GM19467 (cell line): ENCODE data around the gene KLHDC4.
"Not testable (repeated sequence)": the region's sequence is repeated elsewhere in the genome, so short reads cannot be mapped to it uniquely, and the experiment has no call there.

Experiments
- ATAC-seq: cut with Tn5 transposase; IDR thresholded peaks from one replicate; pipeline ENCODE4 v1.9.1; 2021; ENCODE audit warnings: mild to moderate bottlenecking, moderate library complexity; ENCODE audit not compliant: unreplicated experiment

Gene KLHDC4

DNA sequence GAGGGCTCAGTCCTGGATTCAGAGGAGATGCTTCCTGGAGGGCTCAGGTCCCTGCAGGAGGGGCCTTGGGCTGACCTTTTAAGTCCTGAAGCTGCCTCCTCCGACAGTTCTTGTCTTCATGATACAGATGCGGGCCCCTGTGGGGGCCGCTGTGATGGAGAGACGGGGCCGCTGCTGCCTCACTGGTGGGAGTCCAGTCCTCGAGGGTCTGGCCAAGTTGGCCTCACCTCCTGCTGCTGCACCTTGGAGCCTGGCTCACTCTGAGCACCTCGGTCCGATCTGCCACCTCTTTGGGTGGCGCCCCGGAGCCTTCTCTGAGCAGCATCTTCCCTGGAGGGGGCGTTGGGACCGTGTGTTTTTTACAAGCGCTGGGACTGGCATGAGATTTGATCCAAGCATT, 79.1 kb downstream of the KLHDC4 start:
- no peak for ATAC-seq

DNA sequence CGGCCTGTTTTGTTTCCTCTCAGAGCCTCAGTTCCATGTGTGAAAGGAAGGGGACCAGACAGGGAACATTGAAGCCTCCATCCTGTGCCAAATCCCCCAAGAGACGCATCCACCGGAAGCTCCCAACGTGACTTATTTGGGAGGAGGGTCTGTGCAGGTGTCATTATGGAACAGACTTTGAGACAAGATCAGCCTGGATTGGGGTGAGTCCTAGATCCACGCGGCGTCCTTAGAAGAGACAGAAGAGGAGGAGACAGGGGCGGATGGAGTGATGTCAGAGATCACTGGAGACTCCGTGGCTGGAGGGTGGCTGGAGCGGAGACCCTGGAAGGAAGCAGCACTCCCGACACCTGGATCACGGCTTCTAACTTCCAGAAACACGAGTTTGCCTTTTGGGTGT, 80.0 kb downstream of the KLHDC4 start:
- no peak for ATAC-seq

DNA sequence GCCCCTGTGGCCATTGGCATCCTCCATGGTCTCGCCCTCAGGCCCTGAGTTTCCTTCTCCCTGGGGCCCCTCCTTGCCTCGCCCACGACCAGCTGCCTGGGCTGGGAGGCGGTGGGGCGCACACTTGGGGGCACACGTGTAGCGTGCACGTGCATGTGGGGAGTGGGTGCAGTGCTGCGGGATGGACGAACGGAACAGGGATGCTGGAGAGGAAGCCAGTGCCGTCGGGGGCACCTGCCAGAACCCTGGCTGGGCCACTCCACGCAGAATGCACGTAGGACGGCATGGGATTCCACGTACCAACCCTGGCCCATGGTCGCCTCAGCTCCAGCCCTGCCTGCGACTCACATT, 80.4 kb downstream of the KLHDC4 start:
- ATAC-seq, result no peak

DNA sequence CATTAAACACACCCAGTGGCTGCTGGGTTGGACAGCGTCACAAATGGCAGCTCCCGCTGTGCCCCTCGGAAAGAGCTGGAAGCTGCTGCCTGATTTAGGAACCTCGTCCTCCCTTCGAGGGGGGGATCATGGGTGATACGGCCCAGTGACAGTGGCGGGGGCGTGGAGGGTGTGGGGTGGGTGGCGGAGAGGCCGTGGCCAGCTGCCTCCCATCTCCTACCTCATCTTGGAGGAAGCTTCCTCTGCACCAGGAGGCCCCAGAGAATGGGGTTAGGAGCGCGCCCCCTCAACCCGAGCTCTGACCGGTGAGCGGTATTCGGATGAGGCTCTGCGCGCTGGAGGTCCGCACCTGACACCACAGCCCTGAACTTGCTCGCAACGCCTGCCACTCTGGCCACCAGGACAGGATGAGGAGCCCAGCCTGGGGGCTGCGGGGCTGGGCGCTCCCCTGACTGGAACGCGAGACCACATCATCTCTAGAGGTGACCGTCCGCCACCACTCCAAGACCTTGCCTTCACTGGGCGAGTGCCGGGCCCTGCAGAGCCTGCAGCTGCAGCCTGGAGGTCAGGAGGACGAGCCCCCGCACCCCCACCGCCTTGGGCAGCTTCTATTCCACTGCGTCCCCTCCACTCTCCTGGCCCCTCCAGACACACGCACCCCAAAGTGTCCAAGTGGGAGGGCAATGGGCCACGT, 80.9 kb downstream of the KLHDC4 start:
- no peak for ATAC-seq

DNA sequence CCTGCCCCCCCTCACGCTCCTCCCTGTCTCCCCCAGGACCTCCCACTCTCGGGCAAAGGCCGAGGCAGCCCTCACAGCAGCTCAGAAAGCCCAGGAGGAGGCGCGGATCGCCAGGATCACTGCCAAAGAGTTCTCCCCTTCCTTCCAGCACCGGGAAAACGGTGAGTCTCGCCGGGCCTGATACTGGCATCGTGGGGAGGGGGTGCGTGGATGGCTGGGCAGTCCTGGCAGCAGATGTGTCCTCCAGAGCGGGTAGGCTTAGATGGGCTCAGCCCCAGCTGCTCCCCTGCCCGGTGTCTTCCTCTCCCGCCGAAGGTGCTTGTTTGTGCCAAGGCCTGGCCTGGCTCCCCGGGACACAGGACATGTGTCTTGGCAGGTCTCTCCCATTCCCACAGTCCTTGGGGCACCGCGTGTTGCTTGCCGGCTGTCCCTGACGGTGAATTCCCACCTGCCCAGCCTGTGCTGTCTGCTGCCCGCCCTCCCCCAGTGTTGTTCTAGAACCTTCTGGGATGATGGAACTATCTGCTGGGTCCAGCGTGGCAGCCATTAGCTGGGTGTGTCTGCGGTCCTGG, 81.6 kb downstream of the KLHDC4 start:
- no peak for ATAC-seq

DNA sequence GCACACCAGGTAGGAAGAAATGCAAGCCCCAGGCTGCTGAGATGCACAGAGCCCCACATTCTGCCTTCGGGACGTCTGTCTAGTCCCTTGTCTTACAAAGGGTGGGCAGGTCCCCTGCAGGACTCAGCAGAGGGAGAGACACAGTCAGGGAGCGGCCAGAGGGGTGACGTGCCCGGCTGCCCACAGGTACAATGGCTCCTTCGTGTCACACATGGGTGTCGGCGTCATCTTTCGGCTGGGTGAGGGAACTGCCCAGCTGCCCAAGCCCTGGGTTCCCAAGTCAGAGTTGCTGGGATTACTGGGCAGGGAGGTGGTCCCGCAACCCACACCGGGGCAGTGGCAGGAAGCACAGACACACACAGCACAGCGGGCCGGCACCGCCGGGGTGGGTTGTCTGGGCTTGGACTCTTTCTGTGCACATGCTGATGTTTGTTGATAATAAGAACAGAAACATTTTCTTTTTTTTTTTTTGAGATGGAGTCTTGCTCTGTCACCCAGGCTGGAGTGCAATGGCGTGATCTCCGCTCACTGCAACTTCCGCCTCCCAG, 82.9 kb downstream of the KLHDC4 start:
- no peak for ATAC-seq

DNA sequence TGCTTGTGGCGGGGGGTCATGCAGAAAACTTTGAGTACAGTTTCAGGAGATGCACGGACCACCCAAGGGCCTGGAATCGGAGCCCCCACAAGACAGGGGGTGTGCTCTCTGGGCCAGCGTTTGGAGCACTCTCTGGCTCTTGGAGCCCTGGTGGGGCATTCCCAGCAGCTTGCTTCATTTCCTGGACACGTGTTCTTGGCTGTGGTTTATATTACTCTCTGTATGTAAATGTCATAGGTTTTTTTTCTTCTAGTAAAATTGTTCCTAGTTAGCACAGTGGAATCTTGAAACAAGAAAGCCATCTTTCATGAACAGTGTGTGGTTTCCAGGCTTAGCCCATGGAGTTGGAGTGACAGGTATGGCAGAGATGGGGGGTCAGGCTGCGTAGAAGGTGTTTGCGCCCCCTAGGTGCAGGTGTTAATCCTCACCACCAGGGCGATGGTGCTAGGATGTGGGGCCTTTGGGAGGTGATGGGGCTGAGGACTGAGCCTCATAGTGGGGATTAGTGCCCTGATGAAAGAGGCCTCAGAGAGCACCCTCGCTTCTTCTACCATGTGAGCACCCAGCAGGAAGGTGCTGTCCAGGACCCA, 83.7 kb downstream of the KLHDC4 start:
- no peak for ATAC-seq

DNA sequence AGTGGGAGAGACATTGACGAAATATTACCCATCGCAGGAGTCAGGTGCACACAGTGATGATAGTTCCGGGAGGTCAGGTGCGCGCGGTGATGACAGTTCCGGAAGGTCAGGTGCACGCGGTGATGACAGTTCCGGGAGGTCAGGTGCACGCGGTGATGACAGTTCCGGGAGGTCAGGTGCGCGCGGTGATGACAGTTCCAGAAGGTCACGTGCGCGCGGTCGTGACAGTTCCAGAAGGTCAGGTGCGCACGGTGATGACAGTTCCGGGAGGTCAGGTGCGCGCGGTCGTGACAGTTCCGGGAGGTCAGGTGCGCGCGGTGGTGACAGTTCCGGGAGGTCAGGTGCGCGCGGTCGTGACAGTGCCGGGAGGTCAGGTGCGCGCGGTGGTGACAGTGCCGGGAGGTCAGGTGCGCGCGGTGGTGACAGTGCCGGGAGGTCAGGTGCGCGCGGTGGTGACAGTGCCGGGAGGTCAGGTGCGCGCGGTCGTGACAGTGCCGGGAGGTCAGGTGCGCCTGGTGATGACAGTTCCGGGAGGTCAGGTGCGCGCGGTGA, 84.7 kb downstream of the KLHDC4 start:
- ATAC-seq, result not testable (repeated sequence)

DNA sequence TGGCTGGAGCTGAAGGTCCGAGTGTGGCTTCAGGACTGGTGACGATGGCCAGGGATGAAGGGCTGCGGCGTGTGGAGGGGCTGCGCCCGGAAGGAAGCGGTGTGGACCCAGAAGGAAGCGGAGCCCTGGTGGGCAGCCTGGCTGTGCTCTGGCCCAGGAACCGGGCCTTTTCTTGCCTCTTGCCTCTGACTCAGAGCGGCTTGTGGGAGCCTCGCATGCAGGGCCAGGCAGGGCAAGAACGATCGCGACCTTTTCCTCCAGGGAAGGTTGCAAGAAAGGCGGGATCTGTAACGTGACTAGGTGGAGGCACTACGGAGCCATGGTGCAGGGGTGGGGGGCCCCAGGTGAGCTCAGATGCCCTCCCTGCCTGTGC, 85.5 kb downstream of the KLHDC4 start:
- ATAC-seq, result no peak

DNA sequence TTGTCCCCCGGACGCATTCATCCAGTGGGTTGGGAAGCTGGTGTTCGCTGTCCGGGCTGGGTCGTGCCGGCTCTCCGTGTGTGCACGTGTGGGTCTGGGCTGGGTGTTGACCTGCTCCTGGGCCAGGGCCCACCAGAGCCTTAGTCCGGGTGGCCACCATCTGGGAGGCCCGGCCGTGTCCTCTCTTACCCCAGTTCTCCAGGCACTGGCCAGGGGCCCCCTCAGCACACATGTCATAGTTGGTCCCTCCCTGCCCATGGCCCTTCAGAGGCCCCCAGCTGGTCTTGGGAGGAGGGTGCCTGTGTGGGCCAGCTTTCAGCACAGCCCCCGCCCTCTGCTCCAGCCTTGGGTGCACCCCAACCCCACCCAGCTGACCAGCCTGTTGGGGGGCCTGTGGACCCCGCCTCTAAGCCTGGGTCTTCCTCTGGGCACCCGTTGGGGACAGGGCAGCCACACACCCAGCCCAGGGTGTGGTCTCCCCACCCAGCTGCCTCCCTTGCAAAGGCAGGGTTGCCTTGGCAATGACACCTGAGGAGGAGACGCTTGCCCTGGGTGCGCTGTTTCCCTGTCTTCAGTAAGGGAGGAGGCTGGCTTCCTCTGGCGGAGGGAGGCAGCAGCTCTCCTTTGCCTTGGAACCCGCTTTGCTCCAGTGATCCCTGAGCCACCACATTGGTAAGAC, 86.1 kb downstream of the KLHDC4 start:
- ATAC-seq, result no peak

DNA sequence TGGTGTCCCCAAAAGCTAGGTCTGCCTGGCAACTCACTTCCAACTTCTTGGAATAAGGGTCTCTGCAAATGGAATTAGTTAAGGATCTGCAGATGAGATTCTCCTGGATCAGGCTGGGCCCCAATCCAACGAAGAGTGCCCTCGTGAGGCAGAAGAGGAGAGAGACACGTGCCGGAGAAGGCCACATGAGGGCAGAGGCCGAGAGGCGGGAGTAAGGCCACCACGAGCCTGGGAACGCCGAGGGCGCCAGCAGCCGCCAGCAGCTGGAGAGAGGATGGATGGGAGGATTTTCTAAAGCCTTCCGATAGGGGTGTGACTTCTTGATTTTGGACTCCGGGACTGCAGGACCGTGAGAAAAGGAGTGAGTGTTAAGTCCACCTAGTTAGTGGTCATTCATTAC, 87.2 kb downstream of the KLHDC4 start:
- no peak for ATAC-seq

DNA sequence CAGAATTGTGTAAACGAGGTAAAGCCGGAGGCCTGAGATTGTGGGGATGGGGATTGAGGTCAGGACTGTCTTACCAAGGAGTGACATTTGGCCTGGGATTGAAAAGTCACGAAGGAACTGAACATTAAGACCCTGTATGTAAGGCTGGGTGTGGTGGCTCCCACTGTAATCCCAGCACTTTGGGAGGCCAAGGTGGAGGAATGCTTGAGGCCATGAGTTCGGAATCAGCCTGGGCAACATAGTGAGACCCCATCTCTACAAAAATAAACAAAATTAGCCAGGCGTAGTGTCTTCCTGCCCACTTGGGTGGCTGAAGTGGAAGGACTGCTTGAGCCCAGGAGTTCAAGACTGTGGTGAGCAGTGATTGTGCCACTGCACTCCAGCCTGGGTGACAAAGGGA, 88.0 kb downstream of the KLHDC4 start:
- ATAC-seq, result no peak

DNA sequence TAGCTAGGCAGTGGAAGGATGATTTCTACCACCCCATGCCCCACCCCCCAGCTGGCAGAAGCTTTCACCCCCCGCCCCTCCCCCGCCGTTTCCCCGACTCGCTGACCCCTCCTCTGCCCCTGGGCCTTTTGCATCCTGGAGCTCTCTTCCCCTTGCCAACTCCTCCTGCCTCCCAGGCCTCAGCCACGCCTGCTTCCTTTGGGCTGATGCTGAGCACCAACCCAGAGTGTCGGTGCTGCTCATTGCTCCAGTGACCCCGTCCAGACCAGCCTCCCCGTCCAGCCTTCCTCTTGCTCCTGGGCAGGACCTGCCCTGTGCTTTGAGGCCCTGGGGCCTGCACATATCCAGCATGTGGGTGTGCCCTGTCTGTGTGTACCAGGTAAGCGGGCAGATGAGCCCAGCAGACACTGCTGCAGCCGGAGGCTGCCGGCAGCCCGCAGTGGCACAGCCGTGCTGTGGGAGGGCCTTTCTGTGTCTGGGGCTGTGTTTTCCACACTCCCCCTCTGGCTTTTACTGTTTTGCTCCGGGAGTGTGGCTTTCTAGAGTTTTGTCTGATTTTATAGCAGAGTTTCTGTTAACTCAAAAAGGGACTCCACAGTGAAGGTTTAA, 90.6 kb downstream of the KLHDC4 start:
- ATAC-seq, result no peak

DNA sequence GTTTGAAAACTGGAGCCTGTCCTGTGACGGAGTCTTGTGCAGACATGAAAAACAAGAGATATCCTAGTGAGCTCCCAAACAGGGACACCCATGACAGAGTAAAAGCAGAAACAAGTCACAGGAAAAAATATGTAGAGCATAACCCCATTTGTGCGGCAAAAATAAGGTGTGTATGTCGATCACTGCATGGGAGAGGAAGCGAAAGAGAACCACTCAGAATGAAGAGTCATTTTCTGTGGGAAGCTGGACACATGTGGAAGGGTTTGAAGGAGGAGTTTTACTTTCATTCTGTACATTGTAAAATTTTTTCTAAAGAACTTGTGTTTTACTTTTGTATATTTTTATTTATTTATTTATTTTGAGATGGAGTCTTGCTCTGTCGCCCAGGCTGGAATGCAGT, 91.4 kb downstream of the KLHDC4 start:
- no peak for ATAC-seq

DNA sequence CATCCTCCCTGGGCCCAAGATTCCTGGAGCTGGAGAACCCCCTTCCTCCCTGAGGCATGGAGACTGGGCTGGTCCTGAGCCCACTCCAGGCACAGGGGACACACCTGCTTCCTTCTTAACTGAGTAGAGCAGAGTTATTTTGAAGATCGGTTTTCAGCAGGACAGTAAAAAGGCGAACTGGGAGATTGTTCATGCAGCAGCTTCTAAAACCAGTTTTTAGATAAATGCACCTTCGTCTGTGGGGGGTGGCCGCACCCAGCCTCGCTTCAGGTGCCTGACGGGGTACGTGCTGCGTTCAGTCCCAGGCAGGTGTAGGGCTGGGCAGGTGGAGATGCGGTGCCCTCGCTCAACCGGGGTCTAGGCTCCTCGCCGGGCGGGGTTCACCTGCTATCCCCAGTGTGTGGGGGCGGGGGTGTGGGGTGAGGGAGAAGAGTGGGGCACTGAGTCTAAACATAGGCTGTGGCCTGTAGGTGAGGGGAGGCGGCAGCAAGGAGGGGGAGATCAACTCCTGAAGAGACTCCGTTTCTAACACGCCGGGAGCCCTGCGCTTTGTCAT, 94.0 kb downstream of the KLHDC4 start:
- no peak for ATAC-seq

DNA sequence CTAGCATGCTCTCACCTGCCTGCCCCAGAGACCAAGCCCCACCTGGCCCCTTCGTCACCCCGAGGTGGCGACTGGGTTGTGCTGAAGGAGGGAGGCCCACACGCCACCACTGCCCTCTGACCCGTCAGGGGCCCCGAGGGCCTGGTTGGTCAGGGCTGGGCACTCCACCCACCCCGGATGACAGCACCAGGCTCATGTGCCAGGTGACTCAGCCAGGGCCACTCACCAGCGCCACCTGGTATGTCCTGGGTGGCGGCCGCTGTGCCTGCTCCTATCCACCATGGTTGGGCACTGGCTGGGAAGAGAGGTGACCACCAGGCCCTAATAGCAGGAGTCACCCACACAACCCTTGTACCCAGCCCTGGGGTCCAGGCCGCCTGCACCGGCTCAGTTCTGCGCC, 94.6 kb downstream of the KLHDC4 start:
- ATAC-seq, result no peak

DNA sequence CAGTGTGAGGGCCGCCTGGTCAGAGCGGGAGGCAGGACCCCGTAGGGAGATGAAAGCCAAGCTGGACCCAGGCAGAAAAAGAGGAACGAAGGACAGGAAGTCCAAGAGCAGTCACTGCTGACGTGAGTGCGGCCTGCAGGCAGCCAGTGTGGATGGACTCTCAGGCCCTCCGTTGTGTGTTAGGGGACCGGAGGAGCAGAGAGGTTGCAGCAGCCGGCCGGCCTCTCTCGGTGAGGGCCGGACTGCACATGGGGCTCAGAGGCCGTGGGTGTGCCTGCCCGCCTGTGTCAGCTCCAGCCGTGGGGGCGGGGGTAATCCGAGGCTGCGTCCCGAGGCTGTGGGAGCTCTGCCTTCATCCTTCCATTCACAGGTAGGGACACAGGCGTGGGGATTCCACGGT, 96.1 kb downstream of the KLHDC4 start:
- no peak for ATAC-seq

DNA sequence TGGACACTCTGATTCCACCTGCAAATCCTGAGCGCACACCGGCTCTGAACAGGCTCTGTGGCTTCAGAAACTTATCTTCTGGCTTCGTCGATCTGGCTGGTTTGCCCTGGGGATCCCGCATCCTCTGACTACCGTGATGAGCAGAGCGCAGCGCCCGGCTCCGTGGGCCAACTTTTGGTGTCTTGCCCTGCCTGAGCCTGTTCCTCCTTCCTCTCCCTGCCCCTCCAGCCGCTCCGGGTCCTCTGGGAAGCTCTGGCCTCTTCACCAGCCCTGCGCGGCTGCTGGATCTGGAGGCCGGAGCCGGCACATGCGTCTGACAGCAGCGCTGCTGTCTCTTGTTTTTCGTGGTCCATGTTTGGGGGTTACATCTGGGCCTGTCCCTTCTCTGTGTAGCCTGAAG, 97.8 kb downstream of the KLHDC4 start:
- no peak for ATAC-seq

DNA sequence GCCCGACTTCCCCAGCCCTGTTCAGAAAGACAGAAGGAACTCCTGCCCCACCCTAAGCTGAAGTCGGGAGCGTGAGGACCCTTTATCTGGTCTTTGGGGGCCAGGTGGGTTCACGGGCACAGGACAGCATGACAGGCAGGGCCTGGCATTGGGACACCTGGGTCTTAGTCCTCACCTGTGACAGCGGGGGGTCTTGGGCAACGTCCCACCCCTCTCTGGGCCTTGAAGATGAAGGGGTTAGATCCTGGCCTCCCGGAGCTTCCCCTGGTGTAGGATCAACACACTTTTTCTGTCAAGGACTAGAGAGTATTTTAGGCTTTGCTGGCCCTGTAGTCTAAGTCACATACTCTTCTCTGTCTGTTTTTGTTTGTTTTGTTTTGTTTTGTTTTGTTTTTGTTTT, 98.3 kb downstream of the KLHDC4 start:
- ATAC-seq, result no peak

DNA sequence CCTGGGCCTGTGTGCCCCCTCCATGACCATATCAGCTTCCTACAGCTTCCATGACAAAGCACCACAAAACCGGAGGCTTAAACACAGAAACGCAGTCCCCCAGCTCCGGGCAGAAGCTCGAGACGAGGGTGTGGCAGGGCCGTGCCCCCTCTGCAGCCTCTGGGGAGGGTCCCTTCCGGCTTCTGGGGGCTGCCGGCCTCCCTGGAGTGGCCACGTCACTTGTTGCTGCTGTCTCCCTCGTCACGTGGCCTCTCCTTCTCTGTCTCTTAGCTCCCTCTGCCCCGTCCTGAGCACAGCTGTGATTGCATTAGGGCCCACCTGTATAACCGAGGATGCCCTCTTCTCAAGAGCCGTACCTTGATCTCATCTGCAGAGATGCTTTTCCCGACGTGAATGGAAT, 98.9 kb downstream of the KLHDC4 start:
- no peak for ATAC-seq

DNA sequence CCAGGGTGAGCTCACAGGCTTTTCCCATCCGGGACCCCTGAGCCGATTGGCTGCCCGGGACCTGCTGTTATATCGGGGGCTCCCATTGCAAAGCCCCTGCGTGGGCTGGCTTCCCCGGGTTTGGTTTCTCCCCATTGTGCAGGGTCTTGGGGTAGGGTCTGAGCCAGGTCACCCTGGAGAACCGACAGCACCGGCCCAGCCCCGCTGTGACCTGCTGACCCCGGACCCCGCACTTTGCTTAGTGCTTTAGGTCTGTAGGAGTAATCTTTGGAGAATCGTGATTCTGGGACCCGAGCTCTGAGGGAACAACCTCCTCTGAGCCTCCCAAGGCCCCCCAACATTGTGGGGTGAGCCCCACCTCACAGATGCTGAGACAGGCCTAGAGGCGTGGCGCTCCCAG, 100.6 kb downstream of the KLHDC4 start:
- ATAC-seq, result no peak
